OCI-LY7 (cell line): Measurements from ENCODE around the gene ZDHHC14.

Experiments used
- EZH2phosphoT487 ChIP-seq: fragments of 200-600 bp; sonication (generic); IDR thresholded peaks from 2 replicates; pipeline ENCODE4 v1.6.1; 2018; ENCODE audit warnings: low read depth, borderline replicate concordance, mild to moderate bottlenecking, mixed run types, antibody characterized with exemption, low read length, moderate library complexity, mixed read lengths
- TF ChIP-seq, protein P1 (sequence below): fragments of 200-600 bp; sonication (generic); conservative IDR thresholded peaks from 2 replicates; pipeline ENCODE4 v1.5.1; 2014; ENCODE audit warnings: mild to moderate bottlenecking, antibody characterized with exemption, low read length, moderate library complexity, mixed read lengths

DNA sequence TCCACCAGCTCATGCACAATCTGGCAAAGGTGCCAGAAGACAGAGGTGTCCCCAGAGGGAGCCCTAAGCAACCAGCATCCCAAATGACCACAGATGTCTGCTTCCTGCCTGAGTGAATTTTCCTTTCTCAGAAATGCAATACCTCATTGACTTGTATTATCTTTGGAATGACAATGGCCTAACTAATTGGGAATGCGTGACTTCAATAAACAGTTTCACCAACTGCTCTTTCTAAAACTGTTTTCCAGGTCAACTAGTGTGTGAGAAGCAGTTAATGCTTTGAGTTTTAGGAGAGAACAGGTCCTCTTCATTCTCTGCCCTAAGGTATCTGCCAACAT lies 333.1 kb downstream of the ZDHHC14 start:
- TF ChIP-seq, protein P1, sequence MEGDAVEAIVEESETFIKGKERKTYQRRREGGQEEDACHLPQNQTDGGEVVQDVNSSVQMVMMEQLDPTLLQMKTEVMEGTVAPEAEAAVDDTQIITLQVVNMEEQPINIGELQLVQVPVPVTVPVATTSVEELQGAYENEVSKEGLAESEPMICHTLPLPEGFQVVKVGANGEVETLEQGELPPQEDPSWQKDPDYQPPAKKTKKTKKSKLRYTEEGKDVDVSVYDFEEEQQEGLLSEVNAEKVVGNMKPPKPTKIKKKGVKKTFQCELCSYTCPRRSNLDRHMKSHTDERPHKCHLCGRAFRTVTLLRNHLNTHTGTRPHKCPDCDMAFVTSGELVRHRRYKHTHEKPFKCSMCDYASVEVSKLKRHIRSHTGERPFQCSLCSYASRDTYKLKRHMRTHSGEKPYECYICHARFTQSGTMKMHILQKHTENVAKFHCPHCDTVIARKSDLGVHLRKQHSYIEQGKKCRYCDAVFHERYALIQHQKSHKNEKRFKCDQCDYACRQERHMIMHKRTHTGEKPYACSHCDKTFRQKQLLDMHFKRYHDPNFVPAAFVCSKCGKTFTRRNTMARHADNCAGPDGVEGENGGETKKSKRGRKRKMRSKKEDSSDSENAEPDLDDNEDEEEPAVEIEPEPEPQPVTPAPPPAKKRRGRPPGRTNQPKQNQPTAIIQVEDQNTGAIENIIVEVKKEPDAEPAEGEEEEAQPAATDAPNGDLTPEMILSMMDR: no peak
- no peak for TF ChIP-seq EZH2phosphoT487
